AG20443 (cell line): ENCODE results near the gene SYT1.
A peak's percentile ranks its signal among the peaks of the same experiment; 100 is the strongest.
"Not testable (repeated sequence)": the region's sequence is repeated elsewhere in the genome, so short reads cannot be mapped to it uniquely, and the experiment has no call there.

Source experiments
- DNase-seq: peaks from one replicate; pipeline ENCODE4 v3.0.0; 2012; ENCODE audit warnings: low spot score, mixed read lengths

SYT1 gene

DNA sequence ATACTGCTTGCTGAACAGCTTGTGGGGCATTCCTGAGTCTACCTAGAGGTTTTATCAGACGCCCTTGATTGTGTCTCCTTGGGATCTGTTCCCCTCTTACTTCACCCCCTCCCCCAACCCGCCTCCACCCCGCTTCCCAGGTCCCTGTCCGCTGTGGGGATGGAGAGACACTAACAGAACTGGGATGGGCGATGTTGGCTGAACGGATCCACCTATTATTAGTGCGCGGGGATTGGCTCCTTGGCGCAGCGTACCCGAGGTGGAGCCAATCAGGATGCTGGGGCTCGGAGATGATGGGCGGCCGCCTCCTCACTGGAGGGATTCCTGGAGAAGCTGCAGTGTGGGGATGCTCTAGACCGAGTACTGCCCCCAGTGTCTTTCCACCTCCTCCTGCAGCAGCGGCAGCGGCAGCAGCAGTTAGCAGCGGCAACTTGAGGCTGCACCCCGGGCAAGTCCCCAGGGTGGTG lies at the start of gene SYT1:
Gene SYT1, plus strand, starts transcription at position 372 of the 467 bp plus-strand sequence.
- peak; percentile 73 for DNase-seq

GRCh38 chr12:78818487-78818886 lies 46.1 kb upstream of the SYT1 start:
- DNase-seq = no peak

DNA sequence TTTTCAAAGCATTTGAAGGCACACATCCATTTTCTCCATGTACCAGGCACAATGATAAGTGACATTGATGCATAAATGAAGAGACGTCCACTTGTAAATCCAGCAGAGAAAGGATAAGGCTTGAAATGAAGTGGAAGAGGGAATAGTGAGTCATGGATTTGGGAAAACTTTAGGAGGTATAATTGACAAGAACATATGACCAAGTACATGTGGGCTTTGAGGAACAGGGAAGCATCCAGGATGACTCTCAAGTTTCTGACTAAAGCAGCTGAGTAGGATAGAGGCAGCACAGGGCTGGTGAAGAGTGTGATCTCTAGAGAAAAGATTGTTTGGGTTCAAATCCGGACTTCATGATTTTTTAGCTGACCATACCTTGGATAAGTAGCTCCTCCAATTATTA lies 43.6 kb upstream of the SYT1 start:
- DNase-seq = no peak

GRCh38 chr12:78824918-78825317 lies 39.7 kb upstream of the SYT1 start:
- DNase-seq = no peak

DNA sequence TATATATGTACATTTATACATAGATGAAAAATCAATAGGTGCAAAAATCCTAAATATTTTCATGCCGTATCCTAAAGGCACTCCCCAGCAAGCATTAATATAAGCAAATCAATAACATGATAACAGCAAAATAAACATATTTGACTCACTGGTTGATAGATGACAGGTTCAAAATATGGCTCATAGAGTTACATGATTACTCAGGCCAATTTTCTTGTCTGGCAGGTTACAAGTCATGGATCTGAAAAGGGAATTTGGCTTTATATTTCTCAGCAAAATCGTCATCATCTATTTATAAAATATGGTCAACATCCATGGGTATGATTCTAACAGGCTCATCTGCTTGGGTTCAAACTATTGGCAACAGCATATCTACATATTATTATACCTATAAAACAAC lies 34.9 kb upstream of the SYT1 start:
- DNase-seq = no peak

DNA sequence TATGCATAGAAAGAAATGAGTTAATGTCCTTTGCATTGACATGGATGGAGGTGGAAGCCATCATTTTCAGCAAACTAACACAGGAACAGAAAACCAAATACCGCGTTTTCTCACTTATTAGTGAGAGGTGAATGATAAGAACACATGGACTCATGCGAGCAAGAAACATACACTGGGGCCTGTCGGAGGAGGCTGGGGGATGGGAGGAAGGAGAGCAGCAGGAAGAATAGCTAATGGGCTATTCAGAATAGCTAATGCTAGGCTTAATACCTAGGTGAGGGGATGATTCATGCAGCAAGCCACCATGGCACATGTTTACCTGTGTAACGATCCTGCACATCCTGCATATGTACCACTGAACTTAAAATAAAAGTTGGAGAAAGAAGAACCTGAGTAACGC lies 29.1 kb upstream of the SYT1 start:
- DNase-seq = no peak

- not testable (repeated sequence) for DNase-seq
Measured at GRCh38 chr12:78840518-78841019, 24.0 kb upstream of the SYT1 start.

- no peak for DNase-seq
Measured at GRCh38 chr12:78853231-78853630, 11.3 kb upstream of the SYT1 start.

- DNase-seq = peak; percentile 58
Measured at GRCh38 chr12:78863482-78864402, 832 bp upstream of the SYT1 start.

DNA sequence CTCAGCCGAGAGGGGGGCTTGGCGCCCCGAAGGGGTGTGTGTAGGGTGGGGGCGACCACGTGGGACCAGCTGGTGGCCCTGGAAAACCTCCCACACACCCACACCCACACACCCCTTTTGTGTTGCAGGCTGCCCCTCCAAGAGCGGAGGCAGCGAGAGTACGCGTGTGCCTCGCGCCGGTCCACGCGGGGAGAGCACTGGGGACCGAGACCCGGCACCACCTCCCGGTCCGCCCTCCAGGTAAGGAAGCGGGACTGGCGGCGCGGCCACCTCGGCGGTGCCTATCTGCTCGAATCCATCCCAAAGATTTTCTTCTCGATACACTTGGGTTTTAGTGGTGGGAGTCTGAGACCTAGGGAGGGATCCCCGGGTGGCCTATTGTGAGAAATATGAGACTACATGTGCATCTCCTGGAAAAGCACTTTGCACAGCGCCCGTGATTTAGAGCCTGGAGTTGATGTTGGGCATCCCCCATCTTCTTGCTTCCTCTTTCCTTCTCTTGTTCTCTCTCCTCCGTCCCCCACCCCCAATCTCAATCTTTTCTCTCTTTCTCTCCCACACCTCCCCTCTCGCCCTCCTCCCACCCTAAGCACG lies 393 bp downstream of the SYT1 start:
- peak; percentile 16 for DNase-seq

DNA sequence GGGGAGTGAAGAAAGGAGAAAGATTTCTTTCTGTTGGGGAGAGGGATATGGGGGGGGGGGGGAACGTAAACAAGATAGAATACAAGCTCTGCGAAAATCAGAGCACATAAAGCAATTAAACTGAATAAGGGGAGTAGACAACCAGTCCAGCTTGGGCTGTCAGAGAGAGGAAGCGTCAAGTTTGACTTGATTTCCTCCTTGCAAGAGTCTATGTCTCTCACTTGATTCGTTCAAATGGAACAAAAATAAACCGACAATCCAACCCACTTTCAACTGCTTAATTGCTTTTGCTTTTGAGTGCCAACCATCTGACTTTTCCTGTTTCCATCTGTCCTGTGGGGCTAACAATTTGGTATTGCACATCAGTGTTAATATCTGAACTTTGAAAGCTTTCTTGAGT lies 942 bp downstream of the SYT1 start:
- DNase-seq = no peak

GRCh38 chr12:78866518-78866917 lies 1.9 kb downstream of the SYT1 start:
- DNase-seq = no peak

GRCh38 chr12:78870539-78870938 lies 6.0 kb downstream of the SYT1 start:
- no peak for DNase-seq

DNA sequence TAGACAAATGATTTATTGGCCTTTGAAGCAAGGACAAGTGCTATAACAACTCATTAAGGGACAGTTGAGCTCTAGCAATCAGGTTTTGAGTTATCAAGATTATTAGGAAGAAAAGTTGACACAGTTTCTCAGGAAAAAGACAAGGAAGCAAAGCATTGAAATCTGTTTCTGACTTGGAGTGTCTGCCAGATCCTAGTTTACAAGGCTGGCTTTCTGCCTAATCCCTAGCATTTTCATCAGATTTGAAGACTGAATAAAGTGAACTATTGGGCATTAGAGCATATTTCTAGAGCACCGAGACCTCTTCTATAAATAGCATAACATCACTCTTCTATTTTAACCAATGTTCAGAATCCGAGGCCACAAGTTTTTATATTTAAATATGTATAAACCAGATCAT lies 7.0 kb downstream of the SYT1 start:
- no peak for DNase-seq

DNA sequence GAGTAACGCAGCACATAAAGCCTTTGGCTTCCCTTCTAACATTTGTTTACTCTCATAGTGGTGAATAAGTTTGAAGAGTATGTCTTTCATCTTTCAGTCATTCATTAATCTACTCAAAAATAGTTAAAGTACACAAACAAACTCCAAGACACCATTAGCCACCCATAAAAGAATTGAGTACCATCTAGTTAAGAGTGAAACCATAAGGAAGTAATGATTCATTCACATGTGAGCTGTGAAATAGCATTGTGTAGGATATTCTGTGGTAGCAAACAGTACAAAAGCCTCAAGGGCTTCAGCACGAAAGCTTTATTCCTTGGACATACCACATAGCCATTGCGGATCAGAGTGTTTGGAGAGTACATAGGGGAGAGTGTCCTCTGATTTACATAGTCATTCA lies 13.9 kb downstream of the SYT1 start:
- no peak for DNase-seq

DNA sequence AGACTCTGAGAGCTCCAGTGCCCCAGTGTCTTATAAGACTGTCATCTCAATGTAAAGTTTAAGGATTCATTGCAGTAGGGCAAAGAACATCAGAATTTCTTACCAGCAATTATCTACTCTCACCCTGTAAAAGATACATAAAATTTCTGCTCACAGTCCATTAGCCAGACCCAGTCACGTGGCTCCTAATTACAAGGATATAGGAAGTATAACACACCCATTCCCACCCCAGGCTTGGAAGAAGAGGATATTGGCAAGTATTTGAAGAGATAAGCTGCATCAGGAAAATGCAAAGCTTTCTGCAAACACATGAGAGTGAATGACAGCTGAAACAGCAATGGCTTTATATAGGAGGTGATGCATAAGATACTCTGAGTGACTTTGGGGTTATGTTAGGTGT lies 14.3 kb downstream of the SYT1 start:
- no peak for DNase-seq

DNA sequence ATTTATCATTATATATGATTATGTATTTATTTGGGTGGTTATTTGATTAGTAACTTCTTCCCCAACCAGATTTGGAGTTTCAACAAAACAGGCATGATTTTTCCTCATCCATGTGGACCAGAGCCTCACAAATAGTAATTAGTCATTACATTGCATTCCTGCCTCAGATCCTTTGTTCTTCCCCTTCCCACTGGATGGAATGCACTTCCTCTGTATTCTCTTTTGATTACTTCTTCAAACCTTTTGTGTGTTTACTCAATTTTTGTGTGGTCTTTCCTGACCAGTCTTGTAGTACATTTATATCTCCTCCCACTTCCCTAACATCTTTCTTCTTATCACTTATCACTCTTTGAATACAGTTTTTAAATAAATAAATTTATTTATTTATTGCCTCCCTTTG lies 15.5 kb downstream of the SYT1 start:
- DNase-seq = peak; percentile 6

DNA sequence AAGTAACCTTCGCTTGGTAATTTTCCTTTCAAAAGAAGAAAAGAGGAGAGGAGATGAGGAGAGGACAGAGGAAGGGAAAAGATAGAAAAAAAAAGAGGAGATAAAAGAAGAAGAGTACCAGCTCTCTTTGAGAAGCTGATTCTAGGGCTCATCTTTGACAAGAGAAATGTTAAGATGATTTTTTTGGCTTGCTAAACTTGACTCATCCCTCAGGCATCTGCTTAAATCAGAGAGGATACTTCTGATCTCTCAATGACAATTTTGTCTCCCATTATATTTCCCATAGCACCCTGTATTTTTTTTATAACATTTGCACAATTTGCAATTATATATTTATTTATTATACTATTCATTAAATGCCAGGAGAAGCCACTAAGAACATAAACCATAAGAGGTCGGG lies 17.1 kb downstream of the SYT1 start:
- DNase-seq = no peak

DNA sequence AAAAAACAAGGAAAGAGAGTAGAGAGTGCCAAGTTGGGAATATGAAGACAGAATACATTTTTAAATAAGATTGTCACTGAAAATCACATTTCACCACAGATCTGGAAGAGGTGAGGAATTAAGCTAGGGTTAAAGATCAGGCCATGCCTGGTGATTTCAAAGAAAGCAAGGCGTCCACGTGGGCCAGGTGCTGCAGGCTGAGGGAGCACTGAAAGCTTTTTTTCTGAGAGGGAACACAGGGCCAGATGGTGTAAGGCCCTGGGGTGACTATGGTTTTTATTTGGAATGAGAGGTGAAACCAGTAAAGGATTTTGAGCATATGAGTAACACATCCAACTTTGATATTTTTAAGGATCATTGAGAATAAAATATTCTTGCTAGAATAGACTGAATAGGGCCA lies 20.9 kb downstream of the SYT1 start:
- DNase-seq = no peak

DNA sequence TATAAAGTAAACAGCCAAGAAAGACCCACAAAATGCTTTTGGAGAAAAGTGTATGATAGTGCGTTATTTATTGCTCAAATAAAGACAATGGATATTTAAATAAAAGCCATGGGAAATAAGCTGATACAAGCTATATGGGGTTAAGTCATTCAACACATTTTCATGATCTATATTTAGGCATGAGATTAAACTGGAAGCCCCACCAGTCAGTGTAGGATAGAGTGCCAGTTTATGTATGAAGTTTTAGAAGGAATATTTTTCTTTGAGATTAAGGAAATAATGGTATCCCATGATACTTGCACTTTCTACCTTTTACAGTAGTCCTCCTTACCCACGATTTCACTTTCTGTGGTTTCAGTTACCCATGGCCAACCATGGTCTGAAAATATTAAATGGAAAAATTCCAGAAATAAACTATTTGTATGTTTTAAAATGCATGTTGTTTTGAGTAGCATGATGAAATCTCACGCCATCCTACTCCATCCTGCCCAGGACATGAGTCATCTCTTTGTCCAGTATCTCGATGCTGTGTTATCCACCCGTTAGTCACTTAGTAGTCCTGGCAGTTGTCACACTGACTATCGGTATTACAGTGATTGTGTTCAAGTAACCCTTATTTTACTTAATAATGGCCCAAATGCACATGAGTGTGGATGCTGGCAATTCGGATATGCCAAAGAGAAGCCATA lies 22.3 kb downstream of the SYT1 start:
- DNase-seq = peak; percentile 22

DNA sequence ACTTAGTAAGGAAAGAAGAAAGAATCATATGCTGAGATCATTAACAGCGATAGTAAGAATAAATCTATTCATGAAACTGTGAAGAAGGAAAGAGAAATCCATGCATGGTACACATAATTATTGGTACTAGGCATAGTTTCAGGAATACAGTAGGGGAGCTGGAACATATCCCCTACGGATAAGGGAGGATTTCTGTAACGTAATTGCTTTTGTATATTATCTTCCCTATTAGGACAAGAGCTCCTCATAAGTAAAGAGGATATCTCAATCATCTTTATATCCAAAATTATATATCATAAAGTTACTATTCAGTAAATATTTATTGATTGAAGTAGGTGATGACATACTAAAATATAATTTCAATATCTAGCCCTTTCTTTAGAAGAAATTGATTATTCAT lies 22.9 kb downstream of the SYT1 start:
- DNase-seq = no peak

DNA sequence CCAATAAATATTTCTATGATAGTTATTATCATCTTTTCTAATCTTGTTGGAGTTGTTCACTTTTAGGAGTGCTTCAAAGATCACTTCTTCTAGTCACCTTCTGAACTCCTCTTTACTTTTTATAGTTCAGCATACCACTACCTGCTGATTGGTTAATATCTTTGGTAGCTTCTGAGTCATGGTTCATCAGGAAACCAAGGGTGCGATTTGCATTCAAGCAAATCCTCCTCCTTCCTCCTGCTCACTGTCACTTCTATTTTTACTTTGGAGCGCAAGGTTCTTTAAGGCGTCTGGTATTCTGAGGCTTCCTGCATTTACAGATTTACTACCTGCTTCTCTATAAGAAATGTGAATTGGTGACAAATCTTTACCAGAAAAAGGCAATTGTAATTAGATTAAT lies 24.0 kb downstream of the SYT1 start:
- DNase-seq = no peak
